Keratinocyte (primary cell): ENCODE data around the gene ETV7. TPM values are rescaled to one million over a fixed set of nuclear protein-coding genes. Genes with fewer than 3 reads are reported as not detected.
"Not testable (repeated sequence)": the region's sequence is repeated elsewhere in the genome, so short reads cannot be mapped to it uniquely, and the experiment has no call there.

Experiments used
- DNase-seq: peaks from one replicate; pipeline ENCODE4 v3.0.0-alpha.2; 2011; ENCODE audit warnings: low read depth, missing footprints, low spot score
- FAIRE-seq: peaks from 2 replicates; lab custom pipeline; 2011; peaks lifted over from hg19 to GRCh38; lab: Jason Lieb, UNC
- H2AFZ ChIP-seq: 2 replicates; pipeline ENCODE4 v1.6.0; 2012; ENCODE audit warnings: low read length, control low read depth, inconsistent platforms; ENCODE audit not compliant: control insufficient read depth
- H3K27ac ChIP-seq: 2 replicates; pipeline ENCODE4 v1.5.1; 2011; ENCODE audit warnings: low read length; ENCODE audit not compliant: control insufficient read depth, insufficient read depth
- H3K27me3 ChIP-seq: 3 replicates; pipeline ENCODE4 v1.6.0; 2011; ENCODE audit warnings: low read length; ENCODE audit not compliant: control insufficient read depth, insufficient read depth; ENCODE audit errors: extremely low read depth
- H3K36me3 ChIP-seq, 2 experiments: 2 replicates in 1 of 2; 3 replicates in 1 of 2; pipeline ENCODE4 v1.5.1; 2011; ENCODE audit warnings: low read length in 2 of 2, mild to moderate bottlenecking in 1 of 2; ENCODE audit not compliant: control insufficient read depth in 2 of 2, insufficient read depth in 2 of 2; ENCODE audit errors: extremely low read depth in 1 of 2
- H3K4me1 ChIP-seq: 3 replicates; pipeline ENCODE4 v1.5.1; 2011; ENCODE audit warnings: low read length; ENCODE audit not compliant: control insufficient read depth, insufficient read depth; ENCODE audit errors: extremely low read depth
- H3K4me2 ChIP-seq: 3 replicates; pipeline ENCODE4 v1.6.0; 2011; ENCODE audit warnings: low read depth, low read length; ENCODE audit not compliant: control insufficient read depth, insufficient read depth; ENCODE audit errors: extremely low read depth
- H3K4me3 ChIP-seq, 3 experiments: fragments of 200-600 bp in 1 of 3; sonication (generic) in 1 of 3; 2 replicates in 2 of 3; 3 replicates in 1 of 3; pipeline ENCODE4 v1.5.1; 2011 to 2016; ENCODE audit warnings: low read length in 3 of 3, mild to moderate bottlenecking in 3 of 3, control low read depth in 2 of 3, inconsistent platforms in 1 of 3, low read depth in 1 of 3, mixed read lengths in 1 of 3, mixed run types in 1 of 3, moderate library complexity in 1 of 3; ENCODE audit not compliant: control insufficient read depth in 2 of 3, insufficient read depth in 2 of 3; ENCODE audit errors: extremely low read depth in 1 of 3
- H3K79me2 ChIP-seq: 2 replicates; pipeline ENCODE4 v1.6.0; 2012; ENCODE audit warnings: low read length; ENCODE audit not compliant: control insufficient read depth, insufficient read depth
- H3K9ac ChIP-seq: 3 replicates; pipeline ENCODE4 v1.6.0; 2011; ENCODE audit warnings: low read length; ENCODE audit not compliant: control insufficient read depth, insufficient read depth; ENCODE audit errors: extremely low read depth
- H3K9me1 ChIP-seq: 3 replicates; pipeline ENCODE4 v1.6.0; 2011; ENCODE audit warnings: low read length; ENCODE audit not compliant: control insufficient read depth, insufficient read depth; ENCODE audit errors: extremely low read depth
- H3K9me3 ChIP-seq: 2 replicates; pipeline ENCODE4 v1.5.1; 2012; ENCODE audit warnings: low read depth, low read length; ENCODE audit not compliant: control insufficient read depth
- H4K20me1 ChIP-seq: 3 replicates; pipeline ENCODE4 v1.6.0; 2011; ENCODE audit warnings: low read length; ENCODE audit not compliant: control insufficient read depth, insufficient read depth; ENCODE audit errors: extremely low read depth
- EZH2 ChIP-seq: IDR thresholded peaks from one replicate; pipeline ENCODE4 v1.6.1; 2012; ENCODE audit warnings: inconsistent platforms, mild to moderate bottlenecking, low read length, moderate library complexity
- dilution Hi-C: fragments of 300-500 bp; cut with MboI; formaldehyde crosslinking; loops from one replicate; pipeline ENCODE4 v1.7.0; 2020; ENCODE audit warnings: low sequenced_read_pairs; ENCODE audit not compliant: extremely low pct_ligation_motif_present
- polyA plus RNA-seq, 5 experiments: library from polyadenylated mRNA; depleted of rRNA in 3 of 5; stranded (reverse) in 3 of 5; stranded (forward) in 1 of 5; unstranded in 1 of 5; fragments of >200 nt; gene quantifications; 1 replicate in 1 of 5; 2 replicates in 3 of 5; 3 replicates in 1 of 5; pipeline versions ENCODE4 v1.2.1 to v1.2.3, GENCODE V29; 2011 to 2012; ENCODE audit warnings: missing spikeins in 2 of 5, low read depth in 1 of 5, low replicate concordance in 1 of 5
- TF ChIP-seq, protein P1 (sequence below), 3 experiments: IDR thresholded peaks in 1 of 3; conservative IDR thresholded peaks in 1 of 3; optimal IDR thresholded peaks in 1 of 3; 2 replicates in 2 of 3; 3 replicates in 1 of 3; pipeline versions ENCODE3 to v1.5.1; 2011; ENCODE audit warnings: low read length in 3 of 3, mild to moderate bottlenecking in 3 of 3, moderate library complexity in 2 of 3, control low read depth in 1 of 3, inconsistent platforms in 1 of 3; ENCODE audit not compliant: insufficient read depth in 2 of 3; ENCODE audit errors: extremely low read depth in 1 of 3

The ETV7 gene
- polyA plus RNA-seq, 1 donor (not counting 4 experiments of a cell fraction or from before 2014, with no cell fraction given) = 0.22 TPM

GRCh38 chr6:36364669-36365479, 22.6 kb downstream of the ETV7 start:
- H3K9me3 ChIP-seq = no peaks in the 10 kb centered on the region
- no peak overlapping the region for H2AFZ ChIP-seq
- TF ChIP-seq EZH2 = no peak
- TF ChIP-seq, protein P1, sequence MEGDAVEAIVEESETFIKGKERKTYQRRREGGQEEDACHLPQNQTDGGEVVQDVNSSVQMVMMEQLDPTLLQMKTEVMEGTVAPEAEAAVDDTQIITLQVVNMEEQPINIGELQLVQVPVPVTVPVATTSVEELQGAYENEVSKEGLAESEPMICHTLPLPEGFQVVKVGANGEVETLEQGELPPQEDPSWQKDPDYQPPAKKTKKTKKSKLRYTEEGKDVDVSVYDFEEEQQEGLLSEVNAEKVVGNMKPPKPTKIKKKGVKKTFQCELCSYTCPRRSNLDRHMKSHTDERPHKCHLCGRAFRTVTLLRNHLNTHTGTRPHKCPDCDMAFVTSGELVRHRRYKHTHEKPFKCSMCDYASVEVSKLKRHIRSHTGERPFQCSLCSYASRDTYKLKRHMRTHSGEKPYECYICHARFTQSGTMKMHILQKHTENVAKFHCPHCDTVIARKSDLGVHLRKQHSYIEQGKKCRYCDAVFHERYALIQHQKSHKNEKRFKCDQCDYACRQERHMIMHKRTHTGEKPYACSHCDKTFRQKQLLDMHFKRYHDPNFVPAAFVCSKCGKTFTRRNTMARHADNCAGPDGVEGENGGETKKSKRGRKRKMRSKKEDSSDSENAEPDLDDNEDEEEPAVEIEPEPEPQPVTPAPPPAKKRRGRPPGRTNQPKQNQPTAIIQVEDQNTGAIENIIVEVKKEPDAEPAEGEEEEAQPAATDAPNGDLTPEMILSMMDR (optimal IDR thresholded peaks at IDR 0.05 in 1 of 3, IDR thresholded peaks at IDR 0.05 in 1 of 3, conservative IDR thresholded peaks at IDR 0.05 in 1 of 3; ENCODE audit: extremely low read depth in 1 of 3, insufficient read depth in 2 of 3, low read length in 3 of 3) = no peak
- H3K4me2 ChIP-seq = no peak overlapping the region
- FAIRE-seq = no peak
- H3K36me3 ChIP-seq = no peaks in the 10 kb centered on the region
- H3K27ac ChIP-seq = no peak overlapping the region
- no peaks in the 10 kb centered on the region for H3K9me1 ChIP-seq
- no peaks in the 10 kb centered on the region for H3K79me2 ChIP-seq
- H3K9ac ChIP-seq = no peak overlapping the region
- peaks cover 3% of the 10 kb centered on the region for H3K4me1 ChIP-seq
- no peak for DNase-seq
- peaks cover 2% of the 10 kb centered on the region for H4K20me1 ChIP-seq
- no peak overlapping the region for H3K4me3 ChIP-seq
- dilution Hi-C loops = no loop called here
- peaks cover 2% of the 10 kb centered on the region for H3K27me3 ChIP-seq

- H3K79me2 ChIP-seq, H3K4me2 ChIP-seq, H3K4me3 ChIP-seq, H4K20me1 ChIP-seq, dilution Hi-C loops, H3K4me1 ChIP-seq, H3K9me1 ChIP-seq, H3K9me3 ChIP-seq, H3K27ac ChIP-seq, DNase-seq, H2AFZ ChIP-seq, FAIRE-seq, H3K9ac ChIP-seq, H3K36me3 ChIP-seq, H3K27me3 ChIP-seq: not testable (repeated sequence)
Measured at GRCh38 chr6:36364061-36364635, 23.3 kb downstream of the ETV7 start.

- FAIRE-seq, H3K27me3 ChIP-seq, H3K36me3 ChIP-seq, H3K4me1 ChIP-seq, dilution Hi-C loops, H4K20me1 ChIP-seq, H3K79me2 ChIP-seq, H3K9me3 ChIP-seq, H3K27ac ChIP-seq, H3K9me1 ChIP-seq, H3K9ac ChIP-seq, H3K4me2 ChIP-seq, DNase-seq, H2AFZ ChIP-seq, H3K4me3 ChIP-seq: not testable (repeated sequence)
Measured at GRCh38 chr6:36363371-36363752, 24.1 kb downstream of the ETV7 start.
